ENCODE results near the gene MPPE1. TPM values are rescaled to one million over a fixed set of nuclear protein-coding genes. Genes with fewer than 3 reads are reported as not detected.
A peak's percentile ranks its signal among the peaks of the same experiment; 100 is the strongest.

MPPE1 gene
- total RNA-seq, 1 experiment from 2014 or later, result 18.1 TPM

DNA sequence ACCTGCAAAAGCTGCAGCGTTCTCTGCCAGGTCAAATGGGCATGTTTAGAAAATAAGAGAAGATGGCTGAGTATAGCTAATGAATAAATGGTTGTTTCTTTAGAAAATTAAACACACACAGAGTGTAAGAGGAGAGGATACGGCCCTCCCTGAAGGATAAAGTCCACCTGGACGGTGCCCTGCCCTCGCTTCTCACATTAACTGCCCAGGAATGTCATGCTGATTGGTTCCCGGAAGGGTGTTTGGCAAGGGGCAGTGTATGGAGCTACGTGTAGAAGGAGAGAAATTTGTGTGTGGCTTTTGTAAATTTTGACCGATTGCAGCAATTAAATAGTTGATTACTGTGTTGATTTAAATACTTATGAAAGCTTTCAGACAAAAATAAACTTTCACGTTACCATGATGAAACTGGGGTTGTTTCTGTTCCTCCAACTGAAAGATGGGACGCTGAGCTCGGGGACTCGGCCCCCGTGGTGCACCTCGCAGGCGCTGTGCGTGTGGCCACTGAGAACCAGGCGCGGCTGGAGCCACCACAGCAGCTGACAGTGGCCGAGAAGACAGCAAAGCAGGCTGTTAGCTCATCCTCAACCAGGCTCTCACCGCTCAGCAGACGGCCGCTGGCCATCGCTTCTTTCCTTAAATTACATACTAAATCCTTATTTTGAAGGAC, 22.7 kb downstream of the MPPE1 start:
- DNase-seq (ENCODE audit: low read depth), result no peak

DNA sequence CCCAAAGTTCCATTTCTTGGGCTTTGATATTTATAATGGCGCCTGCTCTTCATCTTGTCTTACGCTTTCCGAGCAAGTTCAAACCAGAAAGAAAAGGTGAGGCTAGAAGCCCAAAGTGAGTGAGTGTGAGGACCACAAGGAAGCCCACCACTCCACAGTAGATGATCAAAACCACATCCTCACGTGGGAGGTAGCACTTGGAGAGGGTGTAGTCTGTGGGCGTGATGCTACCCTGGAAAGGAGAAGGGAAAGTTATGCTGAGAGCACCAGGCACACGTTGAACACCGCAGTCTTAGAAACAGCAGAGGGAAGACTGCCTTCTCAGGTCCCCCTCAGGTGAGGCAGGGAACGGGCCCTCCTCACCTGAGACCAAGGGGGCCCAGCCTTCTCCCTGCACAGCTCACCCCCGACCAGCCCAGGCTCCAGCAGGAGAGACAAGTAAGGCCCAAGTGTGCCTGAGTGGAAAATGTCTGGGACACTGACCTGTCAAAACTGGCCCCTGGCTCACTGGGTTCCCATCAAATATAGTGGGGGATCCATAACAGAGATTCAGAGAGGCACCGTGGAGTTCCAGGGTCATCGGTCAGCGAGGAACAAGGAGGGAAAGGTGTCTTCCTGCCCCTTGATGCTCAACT, 23.6 kb downstream of the MPPE1 start:
- DNase-seq (ENCODE audit: low read depth), result no peak

DNA sequence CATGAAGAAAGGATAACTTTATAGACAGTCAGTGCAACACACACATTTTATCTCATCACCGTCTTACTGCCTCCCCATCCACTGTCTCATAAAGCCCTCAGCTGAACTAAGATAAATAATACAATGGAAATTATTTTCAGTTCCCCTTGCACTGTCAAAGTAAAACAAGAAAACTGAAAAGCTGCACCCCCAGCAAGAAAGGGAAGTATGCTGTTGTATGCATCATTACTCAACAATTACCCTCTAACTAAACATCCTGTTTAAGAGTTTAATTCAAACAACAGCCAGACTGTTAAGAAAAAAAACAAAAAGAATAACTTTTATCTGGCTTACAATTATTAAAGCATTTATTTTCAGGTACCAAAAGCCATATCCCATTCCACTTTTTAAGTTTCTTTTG, 25.0 kb downstream of the MPPE1 start:
- DNase-seq (ENCODE audit: low read depth), result no peak

DNA sequence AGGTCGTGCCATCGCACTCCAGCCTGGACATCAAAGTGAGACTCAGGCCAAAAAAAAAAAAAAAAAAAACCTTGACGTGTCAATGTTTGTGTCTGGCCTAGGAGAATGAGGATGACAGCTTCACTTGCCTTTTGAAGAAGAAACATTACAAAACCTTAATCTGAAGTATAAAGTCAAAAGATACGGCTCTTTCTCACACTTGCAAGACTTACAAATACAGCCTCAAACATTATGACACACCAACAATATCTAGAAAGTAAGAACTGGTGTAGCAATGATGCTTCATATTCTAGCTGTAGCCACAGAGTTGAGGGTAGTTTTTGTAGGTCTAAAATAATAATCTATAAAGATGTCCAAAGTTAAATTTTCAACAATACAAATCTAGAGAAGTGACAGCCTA, 25.5 kb downstream of the MPPE1 start:
- no peak for DNase-seq (ENCODE audit: low read depth)

DNA sequence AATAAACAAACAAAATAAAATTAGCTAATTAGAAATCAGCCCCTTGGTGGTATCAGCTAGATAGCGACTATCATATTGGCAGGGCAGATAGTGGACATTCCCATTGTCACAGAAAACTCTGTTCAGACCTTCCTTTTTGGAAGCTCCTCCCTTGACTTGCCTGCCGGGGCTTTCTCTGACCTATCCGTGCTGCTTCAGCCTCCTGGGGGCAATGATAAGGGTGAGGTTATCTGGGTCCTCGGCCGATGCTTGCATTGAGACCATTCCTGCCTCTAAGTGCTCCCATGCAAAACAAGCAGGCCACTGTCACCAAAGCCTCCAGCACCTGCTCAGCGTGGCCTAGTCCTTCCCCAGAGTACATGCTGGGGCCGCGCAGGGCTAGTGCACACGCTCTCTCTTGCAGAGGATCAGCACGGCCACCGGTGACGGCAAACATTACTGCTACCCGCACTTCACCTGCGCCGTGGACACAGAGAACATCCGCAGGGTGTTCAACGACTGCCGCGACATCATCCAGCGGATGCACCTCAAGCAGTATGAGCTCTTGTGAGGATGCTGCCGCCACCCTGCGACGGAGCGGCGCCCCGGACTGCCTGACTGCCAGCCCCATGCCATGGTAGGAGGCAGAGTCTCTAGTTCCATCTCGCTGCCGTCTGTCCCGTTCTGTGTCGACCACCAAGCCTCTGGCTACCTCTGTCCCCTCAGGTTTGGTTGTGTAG, 27.4 kb downstream of the MPPE1 start:
- DNase-seq (ENCODE audit: low read depth), result no peak

DNA sequence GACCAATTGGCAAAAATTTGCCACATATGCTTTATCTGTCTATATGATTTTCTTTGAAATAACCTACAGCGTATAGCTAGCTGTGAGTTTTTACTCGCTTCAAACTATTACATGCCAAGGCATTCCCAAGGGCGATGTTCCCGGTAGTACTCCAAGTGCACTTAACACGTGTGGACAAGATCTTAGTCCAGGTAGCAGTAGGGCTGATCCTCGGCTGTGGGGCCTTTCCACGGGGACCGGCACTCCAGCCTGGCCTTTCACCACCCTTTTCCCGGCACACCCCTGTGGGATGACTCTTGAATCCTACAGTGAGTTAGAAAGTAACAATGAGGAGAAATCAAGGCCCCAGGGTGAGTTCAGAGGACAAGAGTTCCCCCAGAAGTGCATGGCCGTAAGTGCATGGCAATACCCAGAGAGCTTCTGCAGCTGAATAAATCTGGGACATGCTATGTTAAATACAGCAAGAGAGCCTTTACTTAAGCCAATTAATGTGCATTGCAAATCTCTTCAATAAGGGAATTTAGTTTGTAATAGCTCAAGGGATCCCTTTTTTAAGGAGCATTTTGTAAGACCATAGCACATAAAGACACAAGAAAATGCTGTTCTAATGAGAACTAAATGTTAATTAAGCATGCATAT, 30.5 kb downstream of the MPPE1 start:
- no peak for DNase-seq (ENCODE audit: low read depth)

DNA sequence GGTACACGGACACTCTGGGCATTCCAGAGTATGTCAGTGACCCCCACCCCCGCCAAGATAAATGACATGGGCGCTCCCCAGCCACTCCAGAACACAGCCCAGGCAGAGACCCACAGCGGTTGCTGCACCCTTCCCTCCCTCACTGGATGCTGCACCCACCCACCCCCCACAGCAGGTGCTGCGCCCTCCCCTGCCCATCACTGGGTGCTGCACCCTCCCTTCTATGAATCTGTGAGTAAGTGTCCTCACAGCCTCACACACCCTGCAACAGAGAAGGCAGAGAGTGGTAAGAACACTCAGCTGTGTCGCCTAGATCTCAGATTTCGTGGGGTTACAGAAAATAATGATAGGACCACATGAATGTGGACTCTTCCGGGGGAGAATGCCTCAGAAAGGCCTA, 33.4 kb downstream of the MPPE1 start:
- DNase-seq (ENCODE audit: low read depth), result no peak

DNA sequence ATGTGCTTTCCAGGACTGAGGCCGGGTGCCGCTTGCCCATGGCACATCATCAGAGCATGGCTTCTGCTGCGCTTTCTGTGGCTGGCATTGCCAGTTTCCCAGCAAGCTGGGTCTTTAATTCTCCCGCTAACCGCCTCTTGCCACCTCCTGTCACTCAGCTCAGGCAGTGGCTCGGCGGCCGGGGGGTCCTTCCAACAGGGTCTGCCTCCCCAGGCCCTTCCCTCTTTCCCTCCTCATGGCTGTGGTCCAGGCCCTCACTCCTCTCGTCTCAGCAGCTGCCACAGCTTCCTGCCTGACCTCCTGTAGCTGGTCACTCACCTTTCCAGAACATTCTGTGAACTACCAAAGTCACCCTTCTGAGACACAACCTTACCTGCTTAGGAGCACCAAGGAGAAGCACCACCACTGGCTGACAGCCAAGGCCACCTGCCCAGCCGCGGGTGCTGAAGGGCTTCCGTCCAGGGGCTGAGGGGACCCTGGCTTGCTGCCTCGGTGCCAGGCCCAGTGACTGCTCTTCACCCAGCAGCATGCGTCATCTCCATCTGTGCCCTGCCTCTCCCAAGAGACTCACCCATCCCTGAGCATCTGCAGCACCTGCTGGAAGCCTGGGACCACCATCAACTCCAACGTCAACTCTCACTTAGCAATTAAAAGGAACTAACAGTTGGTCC, 34.3 kb downstream of the MPPE1 start:
- DNase-seq (ENCODE audit: low read depth), result no peak

DNA sequence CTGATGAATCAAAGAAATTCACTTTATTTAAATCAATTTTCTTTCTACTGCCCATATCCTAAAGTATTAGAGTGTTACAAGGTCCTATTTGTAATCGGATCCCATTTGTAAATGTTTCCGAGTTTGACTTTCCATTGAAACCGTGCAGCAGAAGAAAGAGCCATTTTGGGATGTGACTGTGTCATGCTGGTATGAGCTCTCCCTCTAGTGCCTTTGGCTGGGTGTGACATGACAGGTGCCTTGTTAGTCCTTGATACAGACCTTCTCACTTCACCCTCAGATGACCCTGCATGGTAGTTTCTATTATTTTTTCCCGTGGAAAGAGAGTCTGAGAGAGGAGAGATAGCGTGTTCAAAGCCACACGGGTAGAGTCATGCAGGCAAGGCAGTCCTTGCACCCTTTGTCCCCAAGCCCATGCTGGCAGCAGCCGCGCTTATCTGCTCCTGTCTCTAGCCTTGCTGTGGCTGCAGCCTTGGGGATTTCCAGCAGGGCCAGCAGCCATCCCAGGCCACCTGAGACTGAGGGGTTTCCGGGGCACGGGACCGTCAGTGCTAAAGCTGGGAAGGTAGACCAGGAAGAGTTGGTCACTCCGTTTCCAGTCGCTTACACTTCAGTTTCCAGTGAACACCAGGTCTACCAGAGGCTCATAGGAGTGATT, 35.5 kb downstream of the MPPE1 start:
- peak; percentile 54 for DNase-seq (ENCODE audit: low read depth)

DNA sequence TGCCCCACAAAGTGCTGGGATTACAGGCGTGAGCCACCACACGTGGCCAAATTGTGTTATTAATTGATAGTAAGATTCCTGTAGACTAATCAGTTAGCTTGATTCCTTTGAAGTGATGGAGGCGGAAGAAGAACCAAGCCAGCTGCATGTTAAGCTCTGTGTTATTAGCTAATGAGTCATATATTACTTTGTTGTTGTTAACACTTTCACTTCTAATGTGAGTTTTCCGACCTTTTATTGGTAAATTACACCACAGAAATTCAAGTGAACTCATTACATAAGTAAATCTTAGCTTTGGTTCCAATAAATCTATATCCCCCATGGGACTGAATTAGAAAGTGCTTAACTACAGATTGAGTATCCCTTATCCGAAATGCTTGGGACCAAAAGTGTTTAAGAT, 36.6 kb downstream of the MPPE1 start:
- DNase-seq (ENCODE audit: low read depth), result no peak

DNA sequence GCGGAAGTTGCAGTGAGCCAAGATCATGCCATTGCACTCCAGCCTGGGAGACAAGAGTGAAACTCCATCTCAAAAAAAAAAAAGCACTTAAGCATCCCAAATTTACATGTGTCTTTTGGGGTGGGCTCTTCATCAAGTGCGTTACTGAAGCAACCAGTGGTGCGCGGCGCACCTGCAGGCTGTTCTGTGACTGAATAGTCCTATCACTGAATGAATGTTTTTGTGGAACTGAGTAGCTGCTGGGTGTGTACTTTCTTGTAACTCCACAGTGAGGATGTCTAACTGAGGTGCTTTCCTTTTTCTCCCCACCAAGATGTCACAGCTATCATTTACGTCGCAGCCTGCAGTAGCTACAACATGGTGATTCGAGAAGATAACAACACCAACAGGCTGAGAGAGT, 39.9 kb downstream of the MPPE1 start:
- DNase-seq (ENCODE audit: low read depth), result no peak

DNA sequence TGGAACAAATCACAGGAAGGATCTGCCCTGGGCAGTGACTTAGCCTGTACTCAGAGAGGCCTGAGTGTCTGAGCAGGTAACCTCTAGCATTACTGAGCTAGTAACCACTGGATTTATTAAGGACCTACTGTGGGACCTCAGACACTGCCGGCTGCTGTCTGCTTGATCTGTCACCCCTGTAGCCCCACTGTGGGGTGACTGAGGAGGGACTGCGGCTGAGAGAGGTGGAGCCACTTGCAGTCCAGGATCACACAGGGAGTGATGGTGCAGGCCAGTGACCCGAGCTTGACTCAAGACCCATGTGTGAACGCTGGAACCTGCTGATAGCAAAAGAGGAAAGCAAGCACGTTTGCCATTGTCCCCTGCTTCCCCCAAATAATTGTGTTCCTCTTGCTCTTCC, 41.4 kb downstream of the MPPE1 start:
- DNase-seq (ENCODE audit: low read depth), result no peak

DNA sequence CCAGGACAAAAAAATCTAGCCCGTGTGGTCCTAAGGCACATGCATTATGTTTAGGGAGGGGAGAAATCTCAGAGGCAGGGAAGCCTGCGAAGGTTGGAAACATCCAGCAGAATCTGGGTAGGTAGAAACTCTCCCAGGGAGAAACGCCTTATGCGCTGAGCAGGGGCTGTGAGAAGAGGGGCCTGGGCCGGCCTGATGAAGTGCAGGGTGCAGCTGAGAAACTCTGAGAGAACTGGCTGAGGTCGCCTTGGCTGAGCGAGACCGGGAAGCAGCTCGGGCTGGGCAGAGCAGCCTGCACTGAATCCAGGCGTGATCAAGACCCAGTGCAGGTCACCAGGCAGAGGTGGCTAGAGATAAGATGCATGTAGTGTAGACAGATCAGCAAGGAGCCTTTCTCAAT, 41.8 kb downstream of the MPPE1 start:
- DNase-seq (ENCODE audit: low read depth), result no peak

DNA sequence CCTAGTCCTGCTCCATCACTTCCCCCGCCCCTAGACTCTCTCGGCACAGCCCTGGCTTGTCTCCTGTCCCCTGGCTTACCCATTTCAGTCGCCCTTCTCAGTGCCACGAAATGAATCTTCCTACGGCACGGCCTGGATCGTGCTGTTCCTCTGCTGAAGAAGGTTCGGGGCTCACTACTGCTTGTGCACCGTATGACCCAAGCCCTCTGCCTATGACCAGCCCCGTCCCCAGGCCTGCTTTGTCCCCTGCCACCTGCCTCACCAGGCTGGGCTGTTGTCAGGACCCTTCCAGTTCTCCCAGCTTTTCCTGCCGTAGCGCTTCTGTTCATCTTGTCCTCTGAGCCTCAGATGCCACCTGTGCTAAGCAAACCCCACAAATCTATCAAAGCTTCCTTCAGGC, 43.0 kb downstream of the MPPE1 start:
- DNase-seq (ENCODE audit: low read depth), result no peak

DNA sequence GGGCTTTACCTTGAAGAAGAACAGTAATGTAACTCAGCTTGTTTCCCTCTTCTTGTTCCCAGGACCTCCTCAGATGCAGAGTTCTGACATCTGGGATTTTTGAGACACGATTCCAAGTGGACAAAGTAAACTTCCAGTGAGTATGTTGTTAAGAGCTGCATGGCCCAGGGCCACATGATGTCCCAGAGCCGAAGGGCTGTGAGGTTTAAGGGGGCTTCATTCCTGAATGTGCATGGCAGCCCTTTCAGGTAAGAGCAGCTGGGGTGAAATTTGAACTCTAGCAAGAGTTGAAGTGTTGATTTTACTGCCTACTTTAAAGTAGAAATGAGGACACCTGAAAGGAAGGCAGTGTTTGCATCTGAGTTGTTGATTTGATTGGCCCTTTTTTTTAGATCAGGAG, 43.6 kb downstream of the MPPE1 start:
- no peak for DNase-seq (ENCODE audit: low read depth)

DNA sequence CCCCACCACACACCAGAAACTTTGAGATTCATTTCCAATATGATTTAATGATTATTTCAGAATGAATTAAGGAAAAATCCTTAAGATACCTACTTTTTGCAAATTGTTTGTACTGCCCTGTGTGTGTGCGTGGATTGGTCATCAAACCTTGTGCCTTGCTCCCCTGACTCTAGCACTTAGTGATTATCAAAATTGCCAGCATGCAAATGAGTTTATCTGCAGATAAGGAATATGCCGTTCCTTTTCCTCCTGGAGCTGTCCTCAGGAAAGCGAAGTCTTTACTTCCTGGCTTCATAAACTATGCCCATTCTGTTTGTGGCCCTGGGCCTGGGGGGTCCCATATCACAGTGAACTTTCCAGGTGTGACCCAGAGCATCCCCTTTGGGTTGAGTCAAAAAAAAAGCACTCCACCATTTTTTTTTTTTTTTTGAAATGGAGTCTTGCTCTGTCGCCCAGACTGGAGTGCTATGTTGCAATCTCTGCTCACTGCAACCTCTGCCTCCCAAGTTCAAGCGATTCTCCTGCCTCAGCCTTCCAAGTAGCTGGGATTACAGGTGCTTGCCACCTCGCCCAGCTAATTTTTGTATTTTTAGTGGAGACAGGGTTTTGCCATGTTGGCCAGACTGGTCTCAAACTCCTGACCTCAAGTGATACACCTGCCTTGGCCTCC, 45.5 kb downstream of the MPPE1 start:
- no peak for DNase-seq (ENCODE audit: low read depth)

DNA sequence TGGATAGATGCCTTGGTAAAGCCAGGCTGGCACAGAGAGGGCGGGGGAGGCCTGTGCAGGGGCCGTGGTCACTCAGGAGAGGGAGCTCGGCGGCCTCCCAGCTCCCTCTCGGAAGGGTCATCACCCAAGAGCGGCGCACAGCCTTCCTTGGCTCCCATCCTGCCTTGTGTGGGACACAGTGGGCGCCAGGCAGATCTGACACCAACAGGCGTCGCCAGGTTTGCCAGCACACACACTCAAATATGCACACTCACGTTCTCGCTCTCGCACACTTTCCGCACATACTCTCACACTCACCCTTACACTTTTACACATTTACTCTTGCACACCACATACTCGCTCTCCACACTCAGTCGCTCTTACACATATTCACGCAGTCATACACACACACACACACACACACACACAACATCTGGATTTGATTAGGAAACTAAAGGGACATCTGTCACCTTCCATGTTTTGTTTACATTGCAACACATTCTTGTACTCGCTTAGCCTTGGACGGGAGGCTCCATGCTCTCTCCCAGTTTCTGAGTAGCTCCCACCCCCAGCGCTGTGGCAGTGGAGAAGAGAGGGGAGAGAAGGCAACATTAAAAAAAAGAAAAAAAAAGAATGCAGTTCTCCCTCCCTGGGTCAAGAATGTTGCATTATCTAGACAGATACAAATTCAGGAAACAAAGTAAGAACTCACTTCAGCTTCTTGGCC, 46.4 kb downstream of the MPPE1 start:
- DNase-seq (ENCODE audit: low read depth), result no peak

DNA sequence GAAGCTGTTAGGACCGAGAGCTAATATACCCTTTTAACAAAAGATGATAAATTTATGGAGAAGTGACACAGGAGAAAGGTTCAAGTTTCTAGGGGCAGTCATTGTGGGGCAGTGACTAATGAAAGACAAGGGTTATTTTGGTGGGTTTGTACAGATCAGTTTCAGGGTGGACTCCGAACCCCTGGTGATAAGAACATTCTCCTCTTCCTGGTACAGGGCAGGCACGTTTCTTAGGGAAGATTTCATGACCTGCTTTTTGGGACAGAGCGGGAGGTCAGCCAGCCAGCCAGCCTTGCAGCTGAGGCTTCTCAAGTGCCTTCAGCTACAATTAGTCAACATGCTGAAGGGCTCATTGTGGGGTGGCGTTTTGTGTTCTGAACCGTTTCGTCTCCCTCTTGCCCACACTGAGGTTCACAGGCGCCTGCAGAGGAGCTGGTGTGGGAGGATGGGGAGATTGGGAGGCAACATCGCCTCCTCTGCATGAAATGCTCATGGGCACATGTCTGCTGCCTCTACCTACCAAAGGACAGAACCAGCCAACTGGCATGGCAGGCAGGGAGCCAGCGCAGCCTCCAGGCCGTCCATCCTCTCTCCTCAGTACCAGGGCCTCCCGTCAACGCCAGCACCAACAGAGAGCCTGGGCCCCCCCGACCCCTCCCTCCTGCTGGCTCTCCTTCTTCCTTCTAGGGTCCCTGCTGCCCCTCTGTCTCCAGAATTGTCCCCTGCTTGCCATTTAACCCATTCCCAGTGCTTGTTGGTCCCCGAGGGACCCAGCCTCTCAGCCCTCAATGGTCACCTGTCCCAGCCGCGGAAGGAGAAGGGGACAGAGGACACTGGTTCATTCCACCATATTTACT, 47.3 kb downstream of the MPPE1 start:
- DNase-seq (ENCODE audit: low read depth), result no peak

DNA sequence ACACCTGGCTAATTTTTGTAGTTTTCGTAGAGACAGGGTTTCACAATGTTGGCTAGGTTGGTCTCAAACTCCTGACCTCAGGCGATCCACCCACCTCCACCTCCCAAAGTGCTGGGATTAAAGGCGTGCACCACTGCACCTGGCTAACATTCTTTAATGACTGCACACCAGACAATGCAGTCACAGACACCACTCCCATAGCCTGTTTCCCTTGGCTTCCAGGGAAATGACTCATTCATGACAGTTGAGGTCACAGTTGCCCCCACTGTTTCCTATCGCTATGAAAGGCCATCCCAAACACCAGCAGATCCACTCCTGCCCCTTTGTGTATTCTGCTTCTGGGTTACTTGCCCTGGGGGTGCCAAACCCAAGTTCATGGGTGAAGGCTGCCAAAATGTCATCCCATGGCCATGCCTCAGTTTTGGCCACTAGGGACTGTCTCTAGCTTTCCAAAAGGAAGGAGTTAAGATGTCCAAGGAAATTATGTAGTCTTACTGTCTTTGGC, 48.2 kb downstream of the MPPE1 start:
- peak; percentile 94 for DNase-seq (ENCODE audit: low read depth)

Data from HT1080 (cell line).